Activated naive CD4-positive, alpha-beta T cell treated with anti-CD3 and anti-CD28 coated beads, Interleukin-2, amount 10 ng/mL, durations not matched to agents 5 hours and 36 hours (primary cell): Measurements from ENCODE around the gene RRP9. TPM values are rescaled to one million over a fixed set of nuclear protein-coding genes. Genes with fewer than 3 reads are reported as not detected.

Experiments
- total RNA-seq, 2 experiments: library from RNA; stranded (reverse); gene quantifications; one replicate each; pipeline ENCODE4 v1.2.3, GENCODE V29; 2021

RRP9 gene
- 10 to 100 TPM; 18.8 to 19.4 TPM for total RNA-seq

GRCh38 chr3:51941798-51942602, at the start of gene RRP9, which contains the start of gene PARP3:
TSS of gene RRP9 (minus strand) at chr3:51941904. CDS start at chr3:51941867, 37 bp downstream.
TSS of gene PARP3 (plus strand) at chr3:51942363. CDS start at chr3:51943356, 993 bp downstream.

GRCh38 chr3:51982838-51983577, 41.3 kb upstream of the RRP9 start, which contains the start of gene ACY1:
TSS of gene ACY1 (plus strand) at chr3:51983535. CDS start at chr3:51984065, 530 bp downstream.

GRCh38 chr3:51974963-51975851, 33.5 kb upstream of the RRP9 start, which contains the start of gene ABHD14A:
TSS of gene ABHD14A (plus strand) at chr3:51975064. CDS start at chr3:51975136, 72 bp downstream.

GRCh38 chr3:51967384-51968169, 25.9 kb upstream of the RRP9 start, which contains the start of gene PCBP4:
TSS of gene PCBP4 (minus strand) at chr3:51967454. CDS start at chr3:51961240, 6,214 bp downstream.

GRCh38 chr3:51955175-51955892, 13.6 kb upstream of the RRP9 start, which contains the start of gene GPR62:
TSS of gene GPR62 (plus strand) at chr3:51955381. CDS start at chr3:51955653, 272 bp downstream.

Other genes with a start within 250 kb of the RRP9 start
- 1 to 10 TPM; 1.9 to 4.1 TPM for gene GRM2, start 234.8 kb downstream of the RRP9 start, total RNA-seq
- not detected for gene IQCF6, start 162.7 kb downstream of the RRP9 start, total RNA-seq
- gene IQCF2, start 80.3 kb downstream of the RRP9 start, total RNA-seq: not detected
- not detected for gene IQCF5, start 66.3 kb downstream of the RRP9 start, total RNA-seq
- gene IQCF1, start 38.6 kb downstream of the RRP9 start, total RNA-seq: not detected
- gene PARP3, start 459 bp upstream of the RRP9 start, total RNA-seq: 10 to 100 TPM; 22.1 to 23.2 TPM
- gene GPR62, start 13.5 kb upstream of the RRP9 start, total RNA-seq: not detected
- 10 to 100 TPM; 23.5 to 25.3 TPM for gene PCBP4, start 25.6 kb upstream of the RRP9 start, total RNA-seq
- 10 to 100 TPM; 65.8 to 68.9 TPM for gene ABHD14B, start 32.1 kb upstream of the RRP9 start, total RNA-seq
- 10 to 100 TPM; 13.2 to 14.1 TPM for gene ABHD14A, start 33.2 kb upstream of the RRP9 start, total RNA-seq
- gene ACY1, start 41.6 kb upstream of the RRP9 start, total RNA-seq: 10 to 100 TPM; 27.8 to 28.8 TPM
- gene RPL29, start 54.0 kb upstream of the RRP9 start, total RNA-seq: 1,000 to 10,000 TPM; 1,560 to 1,569 TPM
- 10 to 100 TPM; 43.2 to 44.0 TPM for gene DUSP7, start 114.7 kb upstream of the RRP9 start, total RNA-seq
- gene POC1A, start 212.5 kb upstream of the RRP9 start, total RNA-seq: 10 to 100 TPM; 19.1 to 20.2 TPM